NCI-H1048 (cell line): Measurements from ENCODE around the gene RFX4.

Source experiments
- DNase-seq: peaks from one replicate; lab custom pipeline; 2025; lab: John Stamatoyannopoulos, UW

RFX4 gene

DNA sequence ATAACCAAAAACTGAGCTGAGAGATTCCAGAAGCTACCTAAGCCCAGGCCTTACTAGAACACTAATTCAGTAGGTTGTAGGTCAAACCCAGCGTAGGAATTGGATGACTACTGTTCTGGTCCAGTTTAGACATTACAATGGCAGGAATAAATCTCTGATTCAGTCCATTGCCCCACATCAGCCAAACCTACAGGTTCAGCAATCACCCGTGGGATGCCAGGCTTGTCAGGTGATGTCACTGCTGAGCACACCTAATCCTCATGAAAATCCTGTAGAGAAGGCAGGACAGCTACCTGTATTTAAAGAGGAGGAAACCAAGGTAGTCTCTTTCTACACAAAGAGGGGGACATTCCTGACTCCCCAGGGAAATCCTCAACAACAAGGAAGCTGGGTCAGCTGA lies 63.7 kb downstream of the RFX4 start:
- no peak for DNase-seq

DNA sequence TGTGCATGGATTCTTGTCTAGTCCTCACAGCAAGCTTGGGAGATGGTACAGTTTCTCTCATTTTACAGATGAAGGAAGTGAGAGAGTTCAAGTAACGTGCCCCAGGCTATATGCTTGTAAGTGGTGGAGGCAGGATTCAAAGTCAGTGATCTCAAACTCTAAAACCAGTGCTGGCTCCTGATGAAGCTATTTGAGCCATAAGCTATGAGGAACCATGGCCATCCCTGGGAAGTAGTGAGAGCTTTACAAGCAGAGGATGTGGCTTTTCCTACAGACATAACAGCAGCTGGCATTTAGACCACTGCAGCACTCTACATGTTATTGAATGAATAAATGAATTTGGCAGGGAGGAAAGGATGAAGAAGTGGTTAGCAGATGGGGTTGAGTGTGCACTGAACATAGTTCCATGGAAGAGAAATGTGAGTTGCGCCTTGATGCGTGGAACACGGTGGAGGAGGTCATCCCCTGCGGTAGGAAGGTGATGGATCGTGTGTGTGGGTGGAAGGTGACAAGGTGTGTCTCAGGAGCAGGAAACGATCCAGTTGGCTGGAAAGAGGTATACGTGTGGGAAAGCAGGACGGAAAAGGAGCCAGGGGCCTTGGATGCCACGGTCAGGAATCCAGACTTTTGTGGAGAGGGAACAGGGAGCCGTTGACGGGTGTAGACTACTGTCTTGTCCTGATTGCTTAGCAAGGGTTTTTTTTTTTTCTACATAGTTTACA lies 65.2 kb downstream of the RFX4 start:
- DNase-seq = no peak

GRCh38 chr12:106648736-106649135 lies 65.9 kb downstream of the RFX4 start:
- DNase-seq = no peak

GRCh38 chr12:106651552-106651951 lies 68.7 kb downstream of the RFX4 start:
- DNase-seq = no peak

DNA sequence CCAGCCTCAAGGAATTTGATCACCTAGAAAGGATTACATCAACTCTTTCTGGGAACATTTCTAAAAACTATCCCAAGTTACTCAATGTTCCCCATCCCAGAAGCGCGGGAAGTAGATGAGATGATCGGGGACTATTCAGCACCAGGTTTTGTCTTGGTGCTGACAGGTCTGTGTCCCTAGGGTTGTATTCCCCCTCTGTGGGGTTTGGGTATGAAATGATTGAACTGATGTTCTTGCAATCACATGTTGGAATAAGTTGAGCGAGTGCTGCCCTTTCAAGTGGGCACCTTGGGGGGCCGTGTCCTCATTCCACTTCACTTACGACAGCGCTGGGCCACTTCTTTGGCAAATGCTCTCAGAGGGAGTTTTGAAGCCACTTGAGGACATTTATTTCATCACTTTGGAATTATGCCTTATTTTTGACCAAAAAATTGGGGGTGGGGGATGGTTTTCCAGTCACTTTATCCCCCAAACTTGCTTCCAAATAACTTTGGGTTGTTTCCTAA lies 69.8 kb downstream of the RFX4 start:
- DNase-seq = no peak

GRCh38 chr12:106655577-106655976 lies 72.8 kb downstream of the RFX4 start:
- no peak for DNase-seq

DNA sequence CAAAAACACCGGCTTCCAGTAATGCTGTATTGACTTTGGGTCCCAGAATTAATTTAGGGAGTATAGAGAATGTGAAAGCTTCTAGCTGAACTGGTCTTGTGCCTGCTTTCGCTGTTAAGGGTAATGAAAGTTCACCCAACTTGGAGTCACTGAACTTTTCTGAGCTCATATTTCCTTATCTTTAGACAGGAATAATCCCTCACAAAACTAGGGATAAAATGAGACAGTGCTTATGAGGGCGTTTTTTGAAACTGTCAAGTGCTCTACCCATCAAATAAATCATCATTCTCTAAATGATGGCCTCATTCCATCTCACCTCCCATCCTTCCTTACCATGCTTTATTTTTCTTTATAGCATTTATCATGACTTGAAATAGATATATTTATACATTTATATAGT lies 74.7 kb downstream of the RFX4 start:
- no peak for DNase-seq

DNA sequence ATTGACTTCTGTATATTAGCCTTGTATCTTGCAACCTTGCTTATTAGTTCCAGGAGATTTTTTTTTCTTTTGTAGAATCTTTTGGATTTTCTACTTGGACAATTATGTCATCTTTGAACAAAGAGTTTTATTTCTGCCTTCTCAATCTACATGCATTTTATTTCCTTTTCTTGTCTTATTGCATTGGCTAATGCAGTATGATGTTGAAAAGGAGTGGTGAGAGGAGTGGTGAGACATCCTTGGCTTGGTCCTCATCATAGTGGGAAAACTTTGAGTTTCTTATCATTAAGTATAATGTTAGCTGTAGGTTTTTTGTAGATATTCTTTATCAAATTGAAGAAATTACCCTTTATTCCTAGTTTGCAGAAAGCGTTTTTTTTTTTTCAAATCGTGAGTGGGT lies 80.6 kb downstream of the RFX4 start:
- no peak for DNase-seq

- no peak for DNase-seq
Measured at GRCh38 chr12:106669216-106669615, 86.4 kb downstream of the RFX4 start.

GRCh38 chr12:106670131-106670530 lies 87.3 kb downstream of the RFX4 start:
- DNase-seq = no peak

DNA sequence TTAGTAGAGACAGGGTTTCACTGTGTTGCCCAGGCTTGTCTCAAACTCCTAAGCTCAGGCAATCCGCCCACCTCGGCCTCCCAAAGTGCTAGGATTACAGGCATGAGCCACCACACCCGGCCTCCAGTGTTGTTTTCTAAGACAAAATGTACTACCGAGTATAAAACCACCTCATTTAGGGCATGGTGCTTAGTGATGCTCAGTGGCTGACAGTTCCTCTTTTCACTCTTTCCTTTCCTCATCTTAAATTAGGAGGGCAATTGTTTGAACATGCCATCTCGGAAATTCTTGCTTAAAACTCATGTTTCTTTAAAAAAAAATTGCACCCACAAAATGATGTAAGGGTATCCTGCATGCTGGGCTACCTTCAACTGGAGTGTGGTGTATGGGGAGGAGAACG lies 89.0 kb downstream of the RFX4 start:
- DNase-seq = no peak

DNA sequence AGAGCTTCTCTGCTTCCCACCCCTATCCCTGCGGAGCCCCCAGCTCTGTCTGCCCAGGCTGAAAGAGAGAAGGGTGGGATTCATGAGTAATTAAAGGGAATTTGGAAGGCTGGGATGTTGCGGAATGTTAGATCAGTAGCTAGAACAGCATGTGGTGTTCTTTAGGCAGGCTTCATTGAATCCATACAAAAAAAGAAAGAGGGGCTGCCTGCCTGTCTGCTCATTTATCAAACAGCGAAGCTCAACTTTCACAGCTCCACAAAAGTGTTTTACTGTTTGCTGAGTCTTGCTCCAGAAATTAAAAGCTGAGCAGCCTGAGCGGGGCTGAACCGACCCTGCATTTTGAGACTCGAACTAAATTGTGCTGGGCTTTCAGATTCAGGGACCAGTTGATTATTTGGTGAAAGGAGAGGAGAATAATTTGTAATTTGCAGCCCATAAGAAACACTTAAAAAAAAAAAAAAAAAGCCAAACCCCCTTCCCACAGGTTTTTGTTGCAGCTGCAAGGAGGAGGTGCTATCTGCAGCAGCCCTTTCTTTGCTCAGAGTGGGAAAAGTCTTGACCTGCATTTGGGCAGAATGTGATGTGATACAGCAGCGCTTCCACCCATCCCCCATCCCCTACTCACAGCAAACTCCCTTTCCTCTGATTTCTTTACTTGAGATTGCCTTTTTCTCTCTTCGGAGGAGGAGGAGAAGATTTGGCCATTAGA lies 89.7 kb downstream of the RFX4 start:
- no peak for DNase-seq

DNA sequence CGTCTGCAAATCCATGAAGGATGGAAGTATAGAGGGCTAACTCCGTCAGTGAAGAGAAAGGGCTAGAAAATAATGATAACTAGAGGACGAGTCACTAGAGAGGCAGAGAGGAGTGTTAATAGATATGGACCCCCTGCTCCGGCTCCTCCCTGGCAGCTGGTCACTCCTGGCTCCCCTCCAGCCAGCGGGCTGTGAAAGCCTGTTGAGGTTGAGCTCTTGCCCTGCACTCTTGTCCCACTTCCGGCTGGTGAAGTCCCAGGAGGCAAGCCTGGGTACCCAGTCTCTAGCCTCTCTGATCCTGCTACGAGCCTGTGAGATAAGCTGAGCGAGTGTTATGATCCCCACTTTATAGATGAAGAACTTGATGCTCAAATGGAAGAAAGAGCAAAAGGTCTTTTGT lies 90.3 kb downstream of the RFX4 start:
- no peak for DNase-seq

GRCh38 chr12:106675651-106676435 lies 93.0 kb downstream of the RFX4 start:
- DNase-seq = no peak

DNA sequence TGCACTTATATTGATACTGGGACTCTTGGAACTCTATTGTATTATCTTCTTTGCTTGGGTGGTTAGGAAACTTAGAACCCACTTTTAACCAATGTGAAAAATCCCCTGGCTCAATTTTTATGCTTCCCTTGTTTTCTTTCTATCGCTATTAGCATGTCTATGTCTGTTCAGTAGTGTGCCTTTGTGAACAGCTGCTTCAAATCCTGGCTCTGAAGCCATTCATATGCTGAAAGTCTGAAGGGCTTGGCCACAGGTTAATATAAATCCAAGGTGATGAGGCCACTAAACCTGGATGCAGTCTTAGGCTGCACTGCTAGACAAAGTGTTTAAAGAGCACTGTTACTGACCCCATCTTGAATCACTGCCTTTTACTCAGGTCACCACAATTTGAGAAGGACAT lies 96.8 kb downstream of the RFX4 start:
- no peak for DNase-seq

DNA sequence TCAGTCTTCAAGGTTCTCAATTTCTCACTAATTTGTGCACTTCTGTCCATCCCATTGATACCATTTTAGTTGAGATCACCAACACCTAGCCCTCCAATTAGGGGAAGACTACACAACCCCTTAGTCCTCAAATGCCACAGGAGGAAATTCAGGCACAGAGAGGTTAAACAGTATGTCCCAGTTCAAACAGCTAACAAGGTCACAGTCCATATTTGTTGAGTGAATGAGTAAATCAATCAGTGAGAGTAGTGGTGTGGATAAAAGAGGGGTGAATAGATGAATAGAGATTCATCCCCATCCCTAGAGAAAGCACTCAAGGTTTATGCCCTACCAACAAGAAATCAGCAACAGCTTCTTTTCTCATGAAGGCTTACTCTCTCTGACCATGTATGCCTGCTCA lies 97.5 kb downstream of the RFX4 start:
- no peak for DNase-seq

DNA sequence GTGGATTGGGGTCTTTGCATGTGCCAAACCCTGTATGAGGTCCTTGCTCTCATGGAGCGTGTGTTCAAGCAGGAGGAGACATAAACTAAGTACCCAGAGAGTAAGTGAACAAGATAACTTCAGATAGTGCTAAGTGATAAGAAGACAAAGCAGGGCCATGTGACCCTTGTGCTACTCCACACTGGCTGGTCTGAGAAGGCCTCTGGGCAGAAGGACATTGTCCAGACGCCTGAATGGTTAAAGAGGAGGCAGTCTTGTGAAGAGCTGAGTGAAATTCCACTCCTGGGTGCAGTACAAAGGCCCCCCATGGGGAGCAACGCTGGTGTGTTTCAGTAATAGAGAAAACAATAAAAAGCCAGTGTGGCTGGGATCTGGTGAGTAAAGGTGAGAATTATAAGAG lies 98.4 kb downstream of the RFX4 start:
- DNase-seq = no peak

DNA sequence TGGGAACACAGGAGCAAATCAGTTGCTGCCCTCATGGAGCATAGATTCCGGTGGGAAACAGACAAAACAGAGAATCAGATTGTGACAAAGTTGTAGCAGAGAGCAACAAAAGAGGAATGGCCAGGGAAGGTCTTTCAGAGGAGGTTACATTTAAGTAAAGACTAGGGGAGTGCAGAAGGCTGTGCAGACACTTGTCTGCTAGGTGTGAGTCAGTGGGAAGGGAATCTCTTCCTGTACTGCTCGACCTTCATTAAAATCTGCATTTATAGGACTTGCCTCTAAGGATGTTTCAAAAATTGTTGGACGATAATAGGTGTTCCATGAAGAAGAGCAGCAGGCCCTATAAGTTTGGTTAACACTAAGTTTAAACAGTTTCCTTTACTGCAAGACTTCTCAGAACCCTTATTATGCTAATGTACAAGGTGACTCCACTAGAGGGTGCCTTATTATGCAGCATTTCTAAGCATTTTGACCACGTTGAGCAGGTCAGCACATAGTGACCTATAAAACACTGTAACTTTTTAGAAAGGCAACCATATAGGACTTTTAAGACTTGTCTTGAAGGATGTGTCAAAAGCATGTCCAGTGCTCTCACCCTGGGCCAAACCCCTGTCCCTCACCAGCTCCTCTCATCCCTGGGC lies 99.9 kb downstream of the RFX4 start:
- no peak for DNase-seq

DNA sequence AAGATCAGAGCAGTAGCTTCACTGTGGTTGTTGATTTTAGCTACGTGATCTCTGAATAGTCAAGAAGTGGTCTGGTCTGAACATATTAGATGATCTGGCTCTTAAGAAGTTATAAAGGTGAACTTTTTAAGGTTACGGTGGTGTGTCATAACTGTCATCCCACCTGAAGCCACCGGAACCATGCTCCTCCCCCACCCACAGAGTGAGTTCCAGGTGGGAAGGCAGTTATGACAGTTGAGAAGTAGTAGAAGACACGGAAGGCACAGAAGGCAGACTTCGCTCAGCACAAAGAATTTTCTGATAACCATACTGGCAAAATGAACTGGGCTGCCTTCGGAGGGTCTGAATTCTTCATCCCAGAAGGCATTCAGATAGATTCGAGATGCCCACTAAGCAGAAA lies 101.7 kb downstream of the RFX4 start:
- no peak for DNase-seq

DNA sequence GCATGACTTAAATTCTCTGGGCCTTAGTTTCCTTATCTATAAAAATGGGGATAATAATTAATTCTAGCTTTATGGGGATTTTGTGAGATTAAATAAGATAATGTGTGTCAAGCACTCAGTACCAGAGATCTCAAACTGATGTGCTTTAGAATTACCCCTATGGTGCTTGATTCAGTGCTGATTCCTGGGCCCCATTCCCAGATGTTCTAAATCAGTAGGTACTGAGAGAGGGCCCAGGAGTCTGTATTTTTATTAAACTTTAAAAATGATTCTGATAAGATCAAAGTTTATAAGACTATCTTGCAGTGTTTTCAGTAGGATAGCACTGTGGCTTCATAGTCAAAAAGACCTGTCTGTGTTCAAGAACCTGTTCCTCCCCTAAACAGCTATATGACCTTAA lies 102.6 kb downstream of the RFX4 start:
- DNase-seq = no peak

DNA sequence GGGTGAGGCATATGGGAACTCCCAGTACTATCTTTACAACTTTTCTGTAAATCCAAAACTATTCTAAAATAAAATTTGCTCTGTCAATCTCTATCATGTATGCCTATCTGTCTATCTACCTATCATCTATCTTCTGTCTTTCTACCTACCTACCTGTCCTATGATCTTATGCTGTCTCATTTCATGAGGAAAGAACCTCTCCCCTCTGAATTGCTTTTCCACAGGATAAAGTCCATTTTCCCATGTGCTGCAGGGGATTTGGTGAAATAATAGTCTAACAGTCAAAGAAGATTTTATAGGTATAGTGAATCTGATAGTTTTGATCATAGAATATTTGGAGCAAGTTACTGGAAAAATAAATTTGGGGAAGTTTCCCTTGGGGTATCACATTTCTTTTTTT lies 104.9 kb downstream of the RFX4 start:
- no peak for DNase-seq

DNA sequence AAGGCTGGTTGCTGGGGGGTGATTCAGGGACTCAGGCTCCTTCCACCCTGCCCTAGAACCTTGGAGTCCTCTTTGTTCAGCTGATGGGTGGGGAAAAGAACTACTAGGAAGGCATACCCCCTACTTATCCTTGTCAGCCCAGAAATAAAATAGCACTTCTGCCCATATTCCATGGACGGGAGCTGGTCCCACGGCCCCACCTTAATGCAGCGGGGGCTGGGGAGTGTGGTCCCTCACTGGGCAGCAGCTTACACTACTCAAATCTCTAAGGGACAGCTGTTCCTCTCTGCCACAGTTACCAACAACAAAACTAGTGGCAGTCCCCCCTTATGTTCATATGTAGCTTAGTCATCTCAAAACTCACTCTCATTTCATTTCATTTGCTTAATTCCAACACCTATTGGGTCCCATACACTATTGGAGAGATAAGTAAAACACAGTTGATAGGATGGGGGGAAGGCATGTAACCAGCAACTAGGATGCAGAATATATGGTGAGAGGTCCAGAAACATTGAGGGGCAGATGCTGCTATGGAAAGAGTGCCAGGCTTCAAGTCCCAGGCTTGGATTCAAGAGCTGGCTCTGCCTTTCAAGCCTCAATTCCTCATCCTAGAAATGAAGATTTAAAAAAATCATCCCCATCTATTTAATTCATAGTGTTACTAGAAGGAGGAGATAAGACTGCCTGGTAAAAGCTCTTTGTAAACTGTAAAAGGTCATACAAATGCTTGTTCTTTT lies 107.9 kb downstream of the RFX4 start:
- no peak for DNase-seq
